NCI-H1417 treated with DMSO at 0.1 percent for 48 hours (cell line): ENCODE measurements around the gene AGO1.

Experiments used
- DNase-seq: peaks from one replicate; lab custom pipeline; 2025; lab: John Stamatoyannopoulos, UW

The AGO1 gene

GRCh38 chr1:35980090-35980489 lies 97.1 kb downstream of the AGO1 start:
- DNase-seq, result no peak
